Neural cell (in vitro differentiated cells): ENCODE data around the gene FCAR. TPM values are rescaled to one million over a fixed set of nuclear protein-coding genes. Genes with fewer than 3 reads are reported as not detected.
"Not testable (repeated sequence)": the region's sequence is repeated elsewhere in the genome, so short reads cannot be mapped to it uniquely, and the experiment has no call there.

Experiments used
- H2AFZ ChIP-seq: fragments of 200-600, 300-800 bp; sonication (generic), shearing (Covaris generic); 2 replicates; pipeline ENCODE4 v1.6.0; 2014; ENCODE audit warnings: low read depth, mild to moderate bottlenecking, antibody characterized with exemption, low read length, moderate library complexity
- H3F3A ChIP-seq: fragments of 200-600 bp; shearing (Covaris generic); 2 replicates; pipeline ENCODE4 v1.6.1; 2016; ENCODE audit warnings: mild to moderate bottlenecking, moderate library complexity, mixed read lengths, antibody characterized with exemption, low read length; ENCODE audit not compliant: insufficient read depth, poor library complexity, severe bottlenecking
- H3K27ac ChIP-seq: fragments of 200-600, 300-800 bp; sonication (generic), shearing (Covaris generic); 2 replicates; pipeline ENCODE4 v1.5.1; 2014; ENCODE audit warnings: mild to moderate bottlenecking, low read length, moderate library complexity
- H3K27me3 ChIP-seq: fragments of 300-800, 200-600 bp; sonication (generic), shearing (Covaris generic); 2 replicates; pipeline ENCODE4 v1.6.0; 2014; ENCODE audit warnings: mild to moderate bottlenecking, low read depth, low read length, moderate library complexity; ENCODE audit not compliant: insufficient read depth
- H3K36me3 ChIP-seq: fragments of 300-800, 200-600 bp; sonication (generic), shearing (Covaris generic); 2 replicates; pipeline ENCODE4 v1.5.1; 2014; ENCODE audit warnings: mild to moderate bottlenecking, antibody characterized with exemption, low read length, moderate library complexity; ENCODE audit not compliant: insufficient read depth
- H3K4me2 ChIP-seq: fragments of 300-800, 200-600 bp; sonication (generic), shearing (Covaris generic); 2 replicates; pipeline ENCODE4 v1.6.0; 2014; ENCODE audit warnings: mild to moderate bottlenecking, low read length
- H3K4me3 ChIP-seq: fragments of 300-800, 200-600 bp; sonication (generic), shearing (Covaris generic); 2 replicates; pipeline ENCODE4 v1.5.1; 2014; ENCODE audit warnings: mild to moderate bottlenecking, low read length, moderate library complexity
- H3K79me2 ChIP-seq: fragments of 200-600 bp; shearing (Covaris generic); replicated peaks from 2 replicates; pipeline ENCODE4 v1.6.0; 2014; ENCODE audit warnings: mild to moderate bottlenecking, low read length, moderate library complexity; ENCODE audit not compliant: insufficient read depth
- H3K9ac ChIP-seq: fragments of 300-800, 200-600 bp; sonication (generic), shearing (Covaris generic); 2 replicates; pipeline ENCODE4 v1.6.1; 2016; ENCODE audit warnings: mild to moderate bottlenecking, low read length, mixed read lengths
- H3K9me2 ChIP-seq: fragments of 200-600 bp; shearing (Covaris generic); 2 replicates; pipeline ENCODE4 v1.6.1; 2016; ENCODE audit warnings: mild to moderate bottlenecking, low read length, mixed read lengths; ENCODE audit not compliant: insufficient read depth
- H3K9me3 ChIP-seq: fragments of 200-600, 300-800 bp; sonication (generic), shearing (Covaris generic); 2 replicates; pipeline ENCODE4 v1.6.1; 2016; ENCODE audit warnings: mild to moderate bottlenecking, mixed run types, low read length, moderate library complexity, mixed read lengths
- H4K20me1 ChIP-seq: fragments of 200-600 bp; shearing (Covaris generic); 2 replicates; pipeline ENCODE4 v1.6.1; 2016; ENCODE audit warnings: mild to moderate bottlenecking, mixed run types; ENCODE audit not compliant: insufficient read depth
- CTCF ChIP-seq: fragments of 450-650 bp; IDR thresholded peaks from 2 replicates; pipeline ENCODE4 v1.5.1; 2014; ENCODE audit warnings: antibody characterized with exemption, mild to moderate bottlenecking, moderate library complexity; ENCODE audit not compliant: poor library complexity, severe bottlenecking
- EP300 ChIP-seq: fragments of 450-650 bp; conservative IDR thresholded peaks from 2 replicates; pipeline ENCODE4 v1.6.1; 2014; ENCODE audit warnings: antibody characterized with exemption, mild to moderate bottlenecking, moderate library complexity; ENCODE audit not compliant: poor library complexity, severe bottlenecking
- EZH2 ChIP-seq: fragments of 200-600, 300-800 bp; shearing (Covaris generic), sonication (generic); IDR thresholded peaks from 2 replicates; pipeline ENCODE4 v1.6.1; 2014; ENCODE audit warnings: antibody characterized with exemption, low read length, borderline replicate concordance, mild to moderate bottlenecking; ENCODE audit not compliant: insufficient read depth, poor library complexity, severe bottlenecking
- MXI1 ChIP-seq: fragments of 450-650 bp; conservative IDR thresholded peaks from 2 replicates; pipeline ENCODE4 v1.6.1; 2014; ENCODE audit warnings: antibody characterized with exemption, mild to moderate bottlenecking; ENCODE audit not compliant: poor library complexity, severe bottlenecking
- POLR2AphosphoS5 ChIP-seq: IDR thresholded peaks from 2 replicates; pipeline ENCODE4 v1.6.1; 2012
- RAD21 ChIP-seq: fragments of 450-650 bp; conservative IDR thresholded peaks from 2 replicates; pipeline ENCODE4 v1.6.1; 2014; ENCODE audit warnings: antibody characterized with exemption, mild to moderate bottlenecking, moderate library complexity
- SMC3 ChIP-seq: fragments of 450-650 bp; conservative IDR thresholded peaks from 2 replicates; pipeline ENCODE4 v1.6.1; 2014; ENCODE audit warnings: antibody characterized with exemption, mild to moderate bottlenecking, moderate library complexity; ENCODE audit not compliant: poor library complexity
- TAF1 ChIP-seq: IDR thresholded peaks from 2 replicates; pipeline ENCODE4 v1.6.1; 2012; ENCODE audit warnings: low read depth
- polyA plus RNA-seq: library from polyadenylated mRNA; depleted of rRNA; stranded (reverse); fragments of >200 nt; gene quantifications from 2 replicates; pipeline ENCODE4 v1.2.3, GENCODE V29; 2014
- TF ChIP-seq, protein P1 (sequence below): IDR thresholded peaks from 2 replicates; pipeline ENCODE4 v1.6.1; 2012; ENCODE audit warnings: borderline replicate concordance

The FCAR gene
- polyA plus RNA-seq, 1 donor from 2014 or later = not detected

DNA sequence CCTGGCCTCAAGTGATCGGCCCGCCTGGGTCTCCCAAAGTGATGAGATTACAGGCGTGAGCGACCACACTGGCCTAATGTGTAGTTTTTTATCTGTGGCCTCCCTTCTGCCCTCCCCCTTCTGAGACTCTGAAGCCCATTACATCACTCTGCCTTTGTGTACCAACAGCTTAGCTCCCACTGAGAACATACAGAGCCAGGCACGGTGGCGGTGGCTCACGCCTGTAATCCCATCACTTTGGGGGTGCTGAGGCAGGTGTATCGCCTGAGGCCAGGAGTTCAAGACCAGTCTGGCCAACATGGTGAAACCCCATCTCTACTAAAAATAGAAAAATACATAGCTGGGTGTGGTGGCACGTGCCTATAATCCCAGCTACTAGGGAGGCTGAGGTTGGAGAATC, 44.5 kb downstream of the FCAR start:
- H3K27ac ChIP-seq = no peak overlapping the region
- H3K79me2 ChIP-seq = no peaks in the 10 kb centered on the region
- no peak overlapping the region for H3K4me2 ChIP-seq
- H3K9me2 ChIP-seq = no peaks in the 10 kb centered on the region
- H4K20me1 ChIP-seq = no peaks in the 10 kb centered on the region
- H3K4me3 ChIP-seq = no peak overlapping the region
- no peaks in the 10 kb centered on the region for H3K9me3 ChIP-seq
- H3K27me3 ChIP-seq = no peaks in the 10 kb centered on the region
- no peaks in the 10 kb centered on the region for H3K36me3 ChIP-seq
- TF ChIP-seq RAD21 (no peak), CTCF (no peak), EZH2 (no peak), EP300 (no peak), SMC3 (no peak), TAF1 (no peak), POLR2AphosphoS5 (no peak), MXI1 (no peak)
- TF ChIP-seq, protein P1, sequence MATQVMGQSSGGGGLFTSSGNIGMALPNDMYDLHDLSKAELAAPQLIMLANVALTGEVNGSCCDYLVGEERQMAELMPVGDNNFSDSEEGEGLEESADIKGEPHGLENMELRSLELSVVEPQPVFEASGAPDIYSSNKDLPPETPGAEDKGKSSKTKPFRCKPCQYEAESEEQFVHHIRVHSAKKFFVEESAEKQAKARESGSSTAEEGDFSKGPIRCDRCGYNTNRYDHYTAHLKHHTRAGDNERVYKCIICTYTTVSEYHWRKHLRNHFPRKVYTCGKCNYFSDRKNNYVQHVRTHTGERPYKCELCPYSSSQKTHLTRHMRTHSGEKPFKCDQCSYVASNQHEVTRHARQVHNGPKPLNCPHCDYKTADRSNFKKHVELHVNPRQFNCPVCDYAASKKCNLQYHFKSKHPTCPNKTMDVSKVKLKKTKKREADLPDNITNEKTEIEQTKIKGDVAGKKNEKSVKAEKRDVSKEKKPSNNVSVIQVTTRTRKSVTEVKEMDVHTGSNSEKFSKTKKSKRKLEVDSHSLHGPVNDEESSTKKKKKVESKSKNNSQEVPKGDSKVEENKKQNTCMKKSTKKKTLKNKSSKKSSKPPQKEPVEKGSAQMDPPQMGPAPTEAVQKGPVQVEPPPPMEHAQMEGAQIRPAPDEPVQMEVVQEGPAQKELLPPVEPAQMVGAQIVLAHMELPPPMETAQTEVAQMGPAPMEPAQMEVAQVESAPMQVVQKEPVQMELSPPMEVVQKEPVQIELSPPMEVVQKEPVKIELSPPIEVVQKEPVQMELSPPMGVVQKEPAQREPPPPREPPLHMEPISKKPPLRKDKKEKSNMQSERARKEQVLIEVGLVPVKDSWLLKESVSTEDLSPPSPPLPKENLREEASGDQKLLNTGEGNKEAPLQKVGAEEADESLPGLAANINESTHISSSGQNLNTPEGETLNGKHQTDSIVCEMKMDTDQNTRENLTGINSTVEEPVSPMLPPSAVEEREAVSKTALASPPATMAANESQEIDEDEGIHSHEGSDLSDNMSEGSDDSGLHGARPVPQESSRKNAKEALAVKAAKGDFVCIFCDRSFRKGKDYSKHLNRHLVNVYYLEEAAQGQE = no peak
- H3F3A ChIP-seq = no peaks in the 10 kb centered on the region
- H3K9ac ChIP-seq = no peak overlapping the region
- no peak overlapping the region for H2AFZ ChIP-seq

- H3K9me3 ChIP-seq, H2AFZ ChIP-seq, H3F3A ChIP-seq, H3K36me3 ChIP-seq, H3K4me3 ChIP-seq, H3K9ac ChIP-seq, H3K9me2 ChIP-seq, H3K27me3 ChIP-seq, H4K20me1 ChIP-seq, H3K4me2 ChIP-seq, H3K27ac ChIP-seq, H3K79me2 ChIP-seq: not testable (repeated sequence)
- TF ChIP-seq CTCF = peak; percentile 31
These were observed 45.9 kb downstream of the FCAR start for GRCh38 chr19:54919646-54920563.
